Right cardiac atrium (tissue), 5 donors: ENCODE results near the gene ADCY3. TPM values are rescaled to one million over a fixed set of nuclear protein-coding genes. Genes with fewer than 3 reads are reported as not detected.

Source experiments
- ATAC-seq, 2 donors: fragments of 200-7000 bp; cut with Tn5 transposase; one replicate each; pipeline versions ENCODE4 v1.8.0 to v1.9.1; 2020; ENCODE audit warnings: moderate library complexity in 2 of 2, mild to moderate bottlenecking in 1 of 2
- DNase-seq, 3 donors: peaks; one replicate each; pipeline ENCODE4 v3.0.0-alpha.2; 2020
- H3K27ac ChIP-seq: one replicate; pipeline ENCODE4 v1.5.1; 2013; ENCODE audit warnings: mild to moderate bottlenecking, low read length, control low read depth, moderate library complexity
- H3K27me3 ChIP-seq: one replicate; pipeline ENCODE4 v1.6.1; 2013; ENCODE audit not compliant: control insufficient read depth, insufficient read depth
- H3K4me1 ChIP-seq: one replicate; pipeline ENCODE4 v1.6.1; 2013; ENCODE audit warnings: low read length; ENCODE audit not compliant: control insufficient read depth, insufficient read depth
- H3K4me3 ChIP-seq: one replicate; pipeline ENCODE4 v1.5.1; 2013; ENCODE audit warnings: low read length, control low read depth
- H3K9me3 ChIP-seq: one replicate; pipeline ENCODE4 v1.6.1; 2013; ENCODE audit warnings: low read length; ENCODE audit not compliant: control insufficient read depth
- WGBS: extraction: QIAGEN DNeasy Blood & Tissue Kit; methylation state at CpG from one replicate; pipeline ENCODE4 v1.1.7; 2013; 5-methylcytosine and 5-hydroxymethylcytosine counted together
- intact Hi-C, 4 donors: fragments of 100-400 bp; cut with DNase I; formaldehyde crosslinking; loops; one replicate each; pipeline versions ENCODE4 v1.11.0 to v1.14.0; 2022 to 2023
- polyA plus RNA-seq: library from polyadenylated mRNA; stranded (reverse); fragments of 200-250 nt; gene quantifications from one replicate; pipeline ENCODE4 v1.2.3, GENCODE V29; 2013
- total RNA-seq, 4 donors: library from RNA; stranded (reverse); fragmentation: NEBNext Ultra II Directional; extraction: Animal tissue kit (Norgen Biotek cat#: 25700); gene quantifications; one replicate each; pipeline ENCODE4 v1.2.1, GENCODE V29; 2021
- donor health status: healthy with polysubstance abuse.
- donor health status: DM: no; HTN: yes; CAD: no.
- donor health status: DM: no; HTN: no; CAD: no.
- donor health status: DM: no; HTN: yes; CAD: no; lungs with severe emphysema.
- donor health status: DM: yes; HTN: yes; CAD: no.

ADCY3 gene
- total and polyA plus RNA-seq, 5 donors, result 11.7 to 30.4 (median 17.2) TPM

GRCh38 chr2:24926220-24926601, 6.2 kb upstream of the ADCY3 start:
- H3K27me3 ChIP-seq, result no peaks in the 10 kb centered on the region
- no peak overlapping the region for H3K4me3 ChIP-seq
- peak in 1 of 2 donors; percentile 4 for ATAC-seq
- no peaks in the 10 kb centered on the region for H3K9me3 ChIP-seq
- WGBS, result 79% methylated on average over 14 of the region's 14 CpGs
- no peak for DNase-seq
- H3K4me1 ChIP-seq, result no peaks in the 10 kb centered on the region
- no peak overlapping the region for H3K27ac ChIP-seq
- intact Hi-C loops, result no loop called here

GRCh38 chr2:24925815-24926214, 5.8 kb upstream of the ADCY3 start:
- intact Hi-C loops, result no loop called here
- WGBS, result 94% methylated on average over 10 of the region's 10 CpGs
- ATAC-seq, result no peak

GRCh38 chr2:24924732-24925131, 4.7 kb upstream of the ADCY3 start:
- 84% methylated on average over 6 of the region's 6 CpGs for WGBS
- Histone ChIP-seq H3K27ac (no peak overlapping the region), H3K27me3 (no peaks in the 10 kb centered on the region), H3K9me3 (no peaks in the 10 kb centered on the region), H3K4me1 (no peaks in the 10 kb centered on the region), H3K4me3 (no peak overlapping the region)
- ATAC-seq (no peak), DNase-seq (no peak)
- intact Hi-C loops, result no loop called here

More at GRCh38 chr2:24925815-24926214, 5.8 kb upstream of the ADCY3 start:
- DNase-seq, result no peak
- Histone ChIP-seq H3K9me3 (no peaks in the 10 kb centered on the region), H3K4me1 (no peaks in the 10 kb centered on the region), H3K27ac (no peak overlapping the region), H3K27me3 (no peaks in the 10 kb centered on the region), H3K4me3 (no peak overlapping the region)

GRCh38 chr2:24924266-24924665, 4.2 kb upstream of the ADCY3 start:
- no peak for ATAC-seq
- H3K4me1 ChIP-seq, result no peaks in the 10 kb centered on the region
- no peaks in the 10 kb centered on the region for H3K27me3 ChIP-seq
- intact Hi-C loops, result no loop called here
- H3K9me3 ChIP-seq, result no peaks in the 10 kb centered on the region
- no peak overlapping the region for H3K27ac ChIP-seq
- 96% methylated on average over 5 of the region's 5 CpGs for WGBS
- no peak overlapping the region for H3K4me3 ChIP-seq
- DNase-seq, result no peak

GRCh38 chr2:24923106-24923505, 3.1 kb upstream of the ADCY3 start:
- Histone ChIP-seq H3K4me3 (no peak overlapping the region), H3K27me3 (no peaks in the 10 kb centered on the region), H3K9me3 (no peaks in the 10 kb centered on the region), H3K4me1 (no peaks in the 10 kb centered on the region), H3K27ac (no peak overlapping the region)
- DNase-seq (no peak), ATAC-seq (no peak)
- 95% methylated on average over 10 of the region's 10 CpGs for WGBS
- intact Hi-C loops, result no loop called here

GRCh38 chr2:24922556-24922955, 2.5 kb upstream of the ADCY3 start:
- intact Hi-C loops, result no loop called here
- Histone ChIP-seq H3K9me3 (no peaks in the 10 kb centered on the region), H3K4me1 (no peaks in the 10 kb centered on the region), H3K4me3 (no peak overlapping the region), H3K27me3 (no peaks in the 10 kb centered on the region), H3K27ac (no peak overlapping the region)
- DNase-seq (no peak), ATAC-seq (no peak)
- WGBS, result 100% methylated on average over 1 of the region's 1 CpG

GRCh38 chr2:24920809-24921441, 888 bp upstream of the ADCY3 start:
- H3K27me3 ChIP-seq, result no peaks in the 10 kb centered on the region
- peaks cover 4% of the 10 kb centered on the region for H3K4me1 ChIP-seq
- intact Hi-C loops, result no loop called here
- no peak overlapping the region for H3K27ac ChIP-seq
- peak overlapping the region; percentile 95 for H3K4me3 ChIP-seq
- no peak for DNase-seq
- ATAC-seq, result no peak
- H3K9me3 ChIP-seq, result no peaks in the 10 kb centered on the region
- WGBS, result 42% methylated on average over 13 of the region's 13 CpGs

- Histone ChIP-seq H3K27me3 (no peaks in the 10 kb centered on the region), H3K4me1 (peaks cover 4% of the 10 kb centered on the region), H3K9me3 (no peaks in the 10 kb centered on the region), H3K4me3 (peak overlapping the region; percentile 95), H3K27ac (no peak overlapping the region)
- intact Hi-C loops, result no loop called here
- DNase-seq (peak in 1 of 3 donors; percentile 80), ATAC-seq (peak; percentile 5 to 12)
- WGBS, result 1% methylated on average over 76 of the region's 76 CpGs
These were observed 435 bp downstream of the ADCY3 start for GRCh38 chr2:24919506-24920097.

- Histone ChIP-seq H3K4me3 (peak overlapping the region; percentile 95), H3K9me3 (no peaks in the 10 kb centered on the region), H3K27ac (no peak overlapping the region), H3K27me3 (no peaks in the 10 kb centered on the region), H3K4me1 (peaks cover 4% of the 10 kb centered on the region)
- 46% methylated on average over 13 of the region's 13 CpGs for WGBS
- DNase-seq, result no peak
- peak; percentile 11 to 15 for ATAC-seq
- intact Hi-C loops, result no loop called here
These were observed 966 bp downstream of the ADCY3 start for GRCh38 chr2:24919037-24919505.

GRCh38 chr2:24918326-24919036, 1.6 kb downstream of the ADCY3 start:
- no peak for ATAC-seq
- no peaks in the 10 kb centered on the region for H3K27me3 ChIP-seq
- WGBS, result 88% methylated on average over 42 of the region's 42 CpGs
- intact Hi-C loops, result no loop called here
- peak overlapping the region; percentile 95 for H3K4me3 ChIP-seq
- peaks cover 4% of the 10 kb centered on the region for H3K4me1 ChIP-seq
- H3K27ac ChIP-seq, result no peak overlapping the region
- no peaks in the 10 kb centered on the region for H3K9me3 ChIP-seq
- DNase-seq, result no peak

- Histone ChIP-seq H3K9me3 (no peaks in the 10 kb centered on the region), H3K4me3 (no peak overlapping the region), H3K4me1 (peaks cover 4% of the 10 kb centered on the region), H3K27ac (no peak overlapping the region), H3K27me3 (no peaks in the 10 kb centered on the region)
- 89% methylated on average over 12 of the region's 12 CpGs for WGBS
- intact Hi-C loops, result no loop called here
- DNase-seq (no peak), ATAC-seq (no peak)
These were observed 2.2 kb downstream of the ADCY3 start for GRCh38 chr2:24917731-24918325.
